SIG-M5 treated with dmso at 0.1 percent for 504 hours (cell line): Measurements from ENCODE around the gene STK17A.

Source experiments
- DNase-seq: peaks from one replicate; lab custom pipeline; 2025; ENCODE audit not compliant: unreplicated experiment; lab: John Stamatoyannopoulos, UW

Gene STK17A

GRCh38 chr7:43582503-43583423, at the start of gene STK17A:
Gene STK17A (plus strand): TSS chr7:43583108. CDS start chr7:43583244, 136 bp downstream.
- peak; percentile 91 for DNase-seq

DNA sequence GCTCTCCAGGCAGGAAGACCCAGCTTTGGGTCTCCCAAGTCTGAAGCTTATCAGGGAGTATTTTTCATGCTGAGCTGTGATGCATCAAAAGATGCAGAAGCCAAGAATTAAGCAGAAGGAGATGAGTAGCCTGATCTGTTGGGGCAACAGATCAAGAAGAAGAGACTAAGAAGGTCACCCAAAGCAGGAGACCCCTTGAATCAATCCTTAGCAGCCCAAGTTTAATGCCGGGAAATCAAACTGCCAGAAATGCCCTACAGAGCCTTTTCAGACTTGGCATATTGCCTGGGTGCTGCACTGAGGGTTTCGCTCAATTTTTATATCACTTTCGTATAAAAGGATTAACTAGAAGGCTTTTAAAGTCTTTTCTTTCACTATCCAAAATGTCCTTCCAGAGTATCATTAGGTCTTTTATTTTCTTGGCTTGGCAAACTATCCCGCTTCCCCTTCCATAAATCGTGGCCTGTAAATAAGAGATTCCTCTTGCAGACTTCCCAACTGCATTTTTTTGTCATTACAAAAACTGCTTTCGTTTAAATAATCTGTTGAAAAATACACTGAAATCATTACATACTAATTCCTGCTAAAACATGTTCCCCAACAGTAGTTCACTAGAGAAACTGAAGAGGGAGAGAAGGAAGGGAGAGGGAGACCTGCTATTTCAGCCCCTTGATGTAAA, 49.0 kb upstream of the STK17A start:
- no peak for DNase-seq

DNA sequence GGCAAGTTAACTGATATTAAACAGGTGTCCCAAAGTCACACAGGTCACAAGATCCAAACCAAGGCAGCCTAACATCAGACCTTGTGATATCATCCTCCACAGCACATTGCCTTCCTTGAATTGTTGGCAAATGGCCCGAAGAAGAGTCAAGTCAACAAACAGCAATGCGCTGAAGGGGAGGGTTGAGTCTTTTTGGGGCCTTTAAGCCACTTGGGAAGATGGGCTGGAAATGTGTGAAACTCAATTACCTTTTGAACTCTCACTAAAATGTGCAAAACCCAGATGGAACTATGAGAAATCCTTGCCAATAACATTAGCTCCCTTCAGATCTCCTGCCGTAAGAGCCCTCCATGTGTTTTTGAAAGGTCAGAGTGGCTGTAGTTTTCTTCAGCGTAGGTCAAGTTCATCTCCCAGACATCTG, 47.9 kb upstream of the STK17A start:
- DNase-seq: no peak

DNA sequence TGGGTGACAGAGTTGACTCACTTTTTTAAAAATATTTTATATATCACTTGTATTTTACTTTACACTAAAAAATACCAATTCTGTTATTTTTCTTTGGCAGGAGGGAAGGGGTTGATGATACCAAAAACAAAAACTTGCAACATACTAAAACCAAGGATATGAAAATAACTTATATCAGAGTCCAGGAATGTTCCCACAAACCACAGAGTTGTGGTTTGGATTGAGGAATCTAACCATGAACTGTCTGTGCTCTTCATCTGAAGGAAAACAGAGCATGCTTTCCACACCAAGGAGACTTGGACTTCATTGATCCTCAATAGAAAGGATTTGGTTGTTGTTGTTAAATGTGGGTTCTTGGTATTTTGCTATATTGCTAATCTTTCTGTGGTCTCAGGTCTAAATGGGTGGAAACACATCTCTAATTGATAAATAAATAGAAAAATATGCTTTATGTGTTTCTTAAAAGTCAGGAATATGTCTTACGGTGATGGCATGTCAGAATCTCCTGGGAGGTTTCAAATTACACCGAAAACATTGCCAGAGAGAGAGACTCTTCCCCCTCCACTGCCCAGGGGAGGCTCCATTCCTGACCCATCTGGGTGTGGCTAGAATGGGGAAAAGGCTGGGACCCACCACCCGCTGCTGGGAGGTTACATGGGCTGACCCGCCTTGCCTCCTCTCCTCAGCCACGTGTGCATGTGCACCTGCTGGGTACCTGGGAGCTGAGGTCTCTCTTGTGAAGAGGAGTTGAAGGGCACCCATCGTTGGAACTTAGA, 46.9 kb upstream of the STK17A start:
- no peak for DNase-seq

- DNase-seq: no peak
Observed at GRCh38 chr7:43536773-43537172, 46.1 kb upstream of the STK17A start.

- DNase-seq: no peak
Observed at GRCh38 chr7:43537765-43538403, 45.0 kb upstream of the STK17A start.

DNA sequence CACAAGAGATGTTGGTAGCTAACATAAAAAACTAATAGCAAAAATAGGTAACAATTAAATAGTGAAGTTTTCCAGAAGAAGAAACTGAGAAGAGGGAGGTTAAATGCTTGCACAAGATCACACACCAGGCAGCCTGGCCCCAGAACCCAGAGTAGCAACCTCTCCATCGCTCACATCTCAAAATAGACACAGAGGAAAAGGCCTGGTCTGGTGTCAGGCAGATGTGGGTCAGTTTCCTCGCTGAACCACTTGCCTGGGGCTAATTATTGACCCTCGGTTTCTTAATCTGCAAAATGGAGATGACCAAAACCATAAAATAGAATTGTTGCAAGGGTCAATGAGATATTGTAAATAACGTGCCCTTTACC, 44.5 kb upstream of the STK17A start:
- DNase-seq: no peak

- no peak for DNase-seq
Observed at GRCh38 chr7:43540471-43540870, 42.4 kb upstream of the STK17A start.

DNA sequence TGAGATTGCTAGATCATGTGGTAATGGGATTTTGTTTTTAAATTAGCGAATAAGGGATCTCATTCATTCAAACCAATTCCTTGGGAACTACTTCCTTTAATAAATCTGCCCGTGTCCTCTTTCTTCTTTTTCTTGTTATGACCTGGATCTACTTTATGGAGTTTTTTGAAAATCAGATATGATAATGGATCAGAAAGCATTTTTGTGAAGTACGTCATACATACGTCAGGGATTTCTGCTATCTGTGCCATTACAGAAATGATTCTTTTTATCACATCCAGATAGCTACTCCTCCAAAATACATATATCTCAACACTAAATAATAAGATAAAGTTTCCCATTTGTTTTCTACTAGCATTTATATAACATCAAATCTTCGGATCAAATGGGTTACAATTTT, 40.2 kb upstream of the STK17A start:
- DNase-seq: no peak

GRCh38 chr7:43546231-43546630, 36.7 kb upstream of the STK17A start:
- DNase-seq: no peak

DNA sequence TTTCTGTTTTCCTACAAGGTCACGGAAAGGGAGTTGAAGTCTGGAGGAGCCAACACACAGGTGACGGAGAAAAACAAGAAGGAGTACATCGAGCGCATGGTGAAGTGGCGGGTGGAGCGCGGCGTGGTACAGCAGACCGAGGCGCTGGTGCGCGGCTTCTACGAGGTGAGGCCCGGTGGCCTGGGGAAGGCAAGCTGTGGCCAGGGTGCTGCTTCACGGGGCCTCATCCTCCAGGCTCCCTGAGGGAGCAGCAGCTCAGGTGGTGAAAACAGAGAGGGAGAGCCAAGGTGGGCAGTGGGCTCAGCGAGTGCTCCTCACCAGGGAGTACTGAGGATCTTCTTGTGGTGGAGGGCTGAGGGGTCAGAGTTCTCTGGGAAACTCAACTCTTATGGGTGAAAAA, 32.5 kb upstream of the STK17A start:
- no peak for DNase-seq

GRCh38 chr7:43552122-43552521, 30.8 kb upstream of the STK17A start:
- no peak for DNase-seq

DNA sequence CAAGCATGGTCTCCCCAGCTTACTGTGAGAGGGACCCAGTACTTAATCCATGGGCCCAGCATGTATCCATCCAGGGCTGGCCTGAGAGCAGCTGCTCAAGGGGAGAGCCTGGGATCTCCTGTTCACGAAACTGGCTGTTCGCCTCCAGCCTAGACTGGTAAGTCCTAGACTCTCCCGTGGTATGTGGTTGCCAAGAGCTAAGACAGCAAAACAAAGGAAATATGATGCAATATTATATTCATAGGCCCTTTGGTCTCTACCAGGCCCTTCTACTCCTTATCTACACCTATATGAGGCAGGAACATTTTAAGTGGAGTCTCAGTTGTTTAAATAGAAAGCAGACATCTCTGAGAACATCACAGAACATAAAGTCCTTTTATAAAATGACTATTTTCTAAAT, 28.9 kb upstream of the STK17A start:
- DNase-seq: peak; percentile 37

DNA sequence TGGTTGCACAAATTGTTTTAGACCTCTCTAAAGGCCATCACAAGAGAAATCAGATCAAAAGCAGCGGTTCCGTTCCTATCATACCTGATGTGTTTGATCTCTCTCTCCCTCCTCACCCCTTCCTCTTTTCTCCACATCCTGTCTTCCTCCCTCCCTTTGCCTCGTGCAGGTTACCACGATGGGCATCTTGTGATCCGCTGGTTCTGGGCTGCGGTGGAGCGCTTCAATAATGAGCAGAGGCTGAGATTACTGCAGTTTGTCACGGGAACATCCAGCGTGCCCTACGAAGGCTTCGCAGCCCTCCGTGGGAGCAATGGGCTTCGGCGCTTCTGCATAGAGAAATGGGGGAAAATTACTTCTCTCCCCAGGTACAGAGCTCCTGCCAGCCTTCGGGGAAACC, 28.5 kb upstream of the STK17A start:
- no peak for DNase-seq

DNA sequence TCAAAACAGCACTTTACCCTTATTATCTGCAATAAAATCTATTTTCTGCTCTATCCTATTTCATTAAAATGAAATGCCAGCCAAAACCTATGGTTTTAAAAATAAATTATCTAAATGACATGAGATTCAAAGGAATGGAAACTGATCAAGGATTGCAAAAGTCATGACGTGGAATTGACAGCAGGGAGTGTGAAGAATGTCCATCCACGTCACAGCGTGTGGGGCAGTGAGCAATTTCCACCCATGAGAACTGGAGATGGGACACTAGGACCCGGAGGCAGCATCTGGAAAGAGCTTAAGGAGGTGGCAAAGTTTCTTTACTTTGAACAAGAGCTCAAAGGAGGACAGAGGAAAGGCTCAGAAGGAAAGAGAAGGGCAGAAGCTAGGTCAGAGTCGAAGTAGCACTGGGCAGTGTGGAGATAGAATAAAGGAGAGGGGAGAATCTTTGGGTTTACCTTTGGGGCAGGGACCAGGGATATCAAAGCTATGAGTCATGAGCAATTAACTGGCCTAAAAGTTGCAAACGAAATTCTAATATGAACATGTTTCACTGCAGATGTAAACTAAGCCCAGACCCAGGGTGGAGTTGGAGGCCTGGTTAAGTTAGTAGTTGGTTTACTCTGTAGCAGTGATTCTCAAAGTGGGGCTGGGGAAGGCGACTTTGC, 24.9 kb upstream of the STK17A start:
- no peak for DNase-seq

DNA sequence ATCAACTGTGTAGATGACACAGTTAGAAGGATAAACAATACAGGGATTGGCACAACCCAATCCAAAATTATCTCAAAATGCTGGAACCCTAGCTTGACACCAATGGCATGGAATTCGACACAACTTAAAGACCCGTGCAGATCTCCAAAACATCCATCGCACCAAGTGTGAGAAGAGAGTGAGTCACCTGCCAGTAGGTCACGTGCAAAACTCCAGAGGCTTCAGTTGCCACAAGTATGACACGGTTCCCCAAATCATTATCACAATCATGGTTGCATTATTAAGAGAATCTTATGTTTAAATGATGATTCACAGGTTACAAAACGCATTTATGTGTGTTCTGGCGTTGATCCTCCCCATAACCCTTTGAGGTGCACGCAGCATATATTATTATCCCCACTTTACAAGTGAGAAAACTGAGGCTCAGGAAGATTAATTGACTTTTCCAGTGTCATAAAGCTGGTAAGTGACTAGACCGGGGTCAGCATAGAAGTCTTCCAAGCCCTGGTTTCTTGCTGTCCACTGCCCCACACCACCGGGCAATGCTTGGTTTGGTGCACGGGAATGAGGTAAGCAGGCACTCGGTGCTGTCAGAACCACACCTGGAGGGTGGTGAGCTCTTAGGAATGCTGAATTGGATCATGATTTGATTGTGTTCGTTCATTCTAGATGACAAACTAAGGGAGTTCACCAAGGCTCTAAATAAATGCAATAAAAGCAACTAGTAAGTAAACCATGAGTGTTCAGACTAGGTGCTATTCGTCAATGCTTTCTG, 23.6 kb upstream of the STK17A start:
- no peak for DNase-seq

DNA sequence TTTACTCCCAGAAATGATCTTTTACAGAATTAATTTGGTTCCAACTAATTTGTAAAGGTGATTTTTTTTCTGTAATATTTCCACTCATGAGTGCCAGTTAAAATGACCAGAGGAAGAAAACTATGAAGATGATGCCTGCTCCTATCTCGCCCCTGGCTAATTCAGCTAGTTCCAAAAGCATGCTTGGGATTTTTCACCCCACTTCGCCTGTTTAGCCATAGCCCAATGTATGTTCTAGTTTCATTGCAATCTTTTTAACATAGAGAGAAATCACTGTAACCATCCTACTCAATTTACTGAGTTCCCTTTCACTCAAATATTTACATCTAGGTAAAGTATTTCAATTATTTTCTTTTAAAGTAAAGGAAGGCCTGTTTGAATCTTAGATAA, 23.0 kb upstream of the STK17A start:
- DNase-seq: no peak

DNA sequence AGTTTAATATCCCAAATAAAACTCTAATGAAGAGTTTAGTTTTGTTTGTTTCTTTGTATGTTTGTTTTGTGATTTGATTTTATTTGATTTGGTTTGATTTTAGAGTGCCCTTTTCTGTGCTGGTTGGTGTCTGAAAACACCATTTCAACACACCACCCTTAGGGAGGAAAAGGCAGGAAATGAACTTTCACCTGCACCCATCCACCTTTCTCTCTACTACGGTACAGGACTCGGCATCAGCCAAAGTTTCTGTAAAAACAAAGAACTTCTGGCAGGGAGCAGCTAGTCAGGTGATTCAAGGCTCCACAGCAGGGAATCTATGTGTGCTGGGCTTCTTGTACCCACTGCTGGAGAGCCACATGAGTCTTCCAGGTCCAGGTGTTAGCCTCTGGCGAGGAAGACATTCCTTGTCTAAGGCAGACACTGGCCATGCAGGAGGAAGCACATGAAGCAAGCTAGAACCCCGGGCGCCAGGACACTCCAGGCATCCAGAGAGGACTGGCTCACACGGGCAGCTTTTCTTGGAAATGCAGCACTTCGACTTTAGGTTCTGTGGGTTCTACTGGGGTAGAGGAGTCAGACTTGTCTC, 22.1 kb upstream of the STK17A start:
- no peak for DNase-seq

- DNase-seq: no peak
Observed at GRCh38 chr7:43562383-43562782, 20.5 kb upstream of the STK17A start.

GRCh38 chr7:43565786-43566185, 17.1 kb upstream of the STK17A start:
- DNase-seq: no peak
